GM20431 (cell line): ENCODE measurements around the gene TBC1D3C.
"Not testable (repeated sequence)": the region's sequence is repeated elsewhere in the genome, so short reads cannot be mapped to it uniquely, and the experiment has no call there.

Experiments used
- in situ Hi-C: fragments of 300-500 bp; cut with MseI, MboI; formaldehyde crosslinking; loops from one replicate; pipeline ENCODE4 v1.15.0; 2020; ENCODE audit warnings: low sequenced_read_pairs; ENCODE audit not compliant: unreplicated experiment

Gene TBC1D3C

DNA sequence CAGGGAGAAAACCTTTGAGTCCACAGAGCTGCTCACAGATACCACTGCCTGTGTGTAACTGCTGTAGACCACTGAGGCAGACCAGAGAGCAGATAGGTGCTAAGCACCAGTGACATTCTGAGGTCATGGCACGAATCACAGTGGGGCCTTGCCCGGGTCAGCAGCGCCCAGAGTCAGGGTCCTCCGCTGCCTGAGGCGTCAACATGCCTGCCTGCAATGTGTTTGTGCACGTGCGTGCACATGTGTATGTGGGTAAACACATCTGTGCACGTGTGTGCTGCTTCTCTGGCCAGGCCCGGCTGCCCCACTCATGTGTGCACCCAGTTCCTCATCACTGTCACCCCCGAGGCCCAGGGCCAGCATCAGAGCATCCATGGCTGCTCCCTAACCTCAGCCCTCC is at the start of gene TBC1D3C:
Gene TBC1D3C, minus strand, starts transcription at position 101 of the 400 bp plus-strand sequence. CDS start 1,568 bp downstream, outside the sequence.
- in situ Hi-C loops: not testable (repeated sequence)

DNA sequence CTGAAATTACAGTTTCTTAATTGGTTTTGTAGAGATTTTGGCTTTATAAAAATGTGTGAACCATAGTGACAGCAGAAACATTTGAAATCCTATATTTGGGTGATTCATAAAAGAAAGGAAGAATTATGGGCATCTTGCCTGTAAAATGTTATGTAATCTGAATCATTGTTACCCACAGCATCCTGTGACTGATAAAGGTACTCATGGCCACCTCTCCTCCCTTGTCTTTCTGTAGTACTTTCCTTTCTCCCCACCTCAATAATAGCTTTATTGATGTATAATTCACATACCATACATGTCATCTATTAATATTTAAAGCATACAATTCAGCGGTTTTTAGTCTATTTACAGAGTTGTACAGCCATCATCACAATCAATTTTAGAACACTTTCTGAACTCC is 30.8 kb upstream of the TBC1D3C start:
- in situ Hi-C loops: not testable (repeated sequence)

DNA sequence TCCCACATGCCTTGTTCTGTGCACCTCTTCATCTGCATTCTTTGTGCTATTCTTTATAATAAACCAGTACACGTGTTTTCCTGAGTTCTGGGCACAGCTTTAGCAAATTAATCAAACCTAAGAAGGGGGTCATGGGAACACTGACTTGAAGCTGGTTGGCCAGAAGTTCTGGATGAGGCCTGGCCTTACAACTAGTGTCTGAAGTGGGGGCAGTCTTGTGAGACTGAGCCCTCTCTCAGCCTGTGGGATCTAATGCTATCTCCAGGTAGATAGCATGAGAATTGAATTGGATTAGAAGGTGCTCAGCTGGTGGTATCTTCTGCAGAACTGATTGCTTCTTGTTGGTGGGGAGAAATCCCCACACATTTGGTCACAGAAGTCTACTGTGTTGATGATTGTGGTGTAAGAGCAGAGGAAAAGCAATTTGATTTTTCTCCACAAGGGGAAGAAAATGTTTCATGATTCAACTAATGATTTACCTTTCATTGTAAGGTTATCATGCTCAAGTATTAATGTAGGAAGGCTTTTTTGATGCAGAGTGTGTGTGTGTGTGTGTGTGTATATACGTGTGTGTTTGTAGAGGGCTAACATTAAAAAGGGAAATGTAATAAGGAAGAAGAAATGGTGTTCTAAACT is 25.7 kb upstream of the TBC1D3C start:
- in situ Hi-C loops: not testable (repeated sequence)

- in situ Hi-C loops: not testable (repeated sequence)
These were observed 19.7 kb upstream of the TBC1D3C start for GRCh38 chr17:38088120-38088519.

- in situ Hi-C loops: not testable (repeated sequence)
These were observed 18.9 kb upstream of the TBC1D3C start for GRCh38 chr17:38087344-38087743.
